HCT116 (cell line): ENCODE measurements around the gene TNRC6A. TPM values are rescaled to one million over a fixed set of nuclear protein-coding genes. Genes with fewer than 3 reads are reported as not detected.

Experiments used
- ATAC-seq: fragments of 200-7000 bp; cut with Tn5 transposase; 2 replicates; pipeline ENCODE4 v1.9.1; 2020; ENCODE audit warnings: mild to moderate bottlenecking, moderate library complexity
- BruUV-seq: library from RNA; stranded (reverse); fragments of 400-500 nt; replicated peaks from 2 replicates; lab custom pipeline; 2021; lab: Mats Ljungman, UMichigan
- CTCF ChIA-PET: fragments of 300-600 bp; sonication (Branson Sonifier 250); formaldehyde crosslinking; loops from one replicate; lab custom pipeline; 2021; ENCODE audit warnings: antibody characterized with exemption; lab: Charles Lee
- POLR2A ChIA-PET: fragments of 300-600, 350-600 bp; sonication (Branson Sonifier 250); formaldehyde crosslinking; loops from one replicate; lab custom pipeline; 2021; ENCODE audit warnings: antibody characterized with exemption; lab: Charles Lee
- RAD21 ChIA-PET, 2 experiments: fragments of 300-600 bp; sonication (Branson Sonifier 250); formaldehyde crosslinking; loops; one replicate each; lab custom pipeline; 2023; ENCODE audit warnings: low total read pairs in 2 of 2; ENCODE audit not compliant: uncharacterized antibody in 2 of 2, unreplicated experiment in 2 of 2, low non-redundant PET in 1 of 2; lab: Charles Lee
- DNase-seq: peaks from one replicate; pipeline ENCODE4 v3.0.0-alpha.2; 2010; ENCODE audit warnings: low read depth, low spot score
- H2AFZ ChIP-seq: fragments of 200-600 bp; shearing (Covaris generic), sonication (generic); 2 replicates; pipeline ENCODE4 v1.6.1; 2017; ENCODE audit warnings: low read depth, mixed run types, mixed read lengths, antibody characterized with exemption, low read length; ENCODE audit not compliant: poor library complexity, severe bottlenecking
- H3K27ac ChIP-seq: 2 replicates; pipeline ENCODE4 v1.5.1; 2012; ENCODE audit warnings: low read depth, low read length
- H3K27me3 ChIP-seq: fragments of 200-600 bp; sonication (generic); 2 replicates; pipeline ENCODE4 v1.6.1; 2016; ENCODE audit warnings: mixed run types, low read length, mixed read lengths; ENCODE audit not compliant: insufficient read depth
- H3K36me3 ChIP-seq, 2 experiments: fragments of 200-500 bp in 1 of 2; fragments of 200-600 bp in 1 of 2; sonication (Bioruptor generic) in 1 of 2; sonication (generic) in 1 of 2; 2 replicates each; pipeline versions ENCODE4 v1.5.1 to v1.6.1; 2014 to 2016; ENCODE audit warnings: low read length in 2 of 2, inconsistent platforms in 1 of 2, mixed read lengths in 1 of 2, mixed run types in 1 of 2; ENCODE audit not compliant: insufficient read depth in 2 of 2, control insufficient read depth in 1 of 2
- H3K4me1 ChIP-seq, 2 experiments: fragments of 200-600 bp in 1 of 2; sonication (generic) in 1 of 2; 2 replicates each; pipeline versions ENCODE4 v1.5.1 to v1.6.1; 2012 to 2017; ENCODE audit warnings: low read length in 2 of 2, inconsistent platforms in 1 of 2, mild to moderate bottlenecking in 1 of 2, mixed read lengths in 1 of 2, mixed run types in 1 of 2, moderate library complexity in 1 of 2; ENCODE audit not compliant: insufficient read depth in 2 of 2, control insufficient read depth in 1 of 2
- H3K4me2 ChIP-seq: fragments of 200-600 bp; sonication (generic); 2 replicates; pipeline ENCODE4 v1.6.1; 2017; ENCODE audit warnings: mixed run types, low read length, mixed read lengths
- H3K4me3 ChIP-seq, 2 experiments: fragments of 200-600 bp in 1 of 2; sonication (generic) in 1 of 2; replicated peaks in 1 of 2; 2 replicates each; pipeline ENCODE4 v1.5.1; 2011 to 2016; ENCODE audit warnings: low read length in 2 of 2, control low read depth in 1 of 2, low read depth in 1 of 2, mild to moderate bottlenecking in 1 of 2, mixed read lengths in 1 of 2, mixed run types in 1 of 2
- H3K79me2 ChIP-seq: fragments of 200-600 bp; sonication (generic); 2 replicates; pipeline ENCODE4 v1.6.1; 2017; ENCODE audit warnings: mild to moderate bottlenecking, mixed run types, low read length, moderate library complexity, mixed read lengths; ENCODE audit not compliant: insufficient read depth
- H3K9ac ChIP-seq: fragments of 200-600 bp; sonication (generic); 2 replicates; pipeline ENCODE4 v1.6.1; 2016; ENCODE audit warnings: low read length, mixed read lengths
- H3K9me2 ChIP-seq: fragments of 200-600 bp; sonication (generic), shearing (Covaris generic); 2 replicates; pipeline ENCODE4 v1.6.1; 2017; ENCODE audit warnings: mixed run types, mild to moderate bottlenecking, moderate library complexity; ENCODE audit not compliant: insufficient read depth
- H3K9me3 ChIP-seq, 2 experiments: fragments of 200-500 bp in 1 of 2; fragments of 200-600 bp in 1 of 2; sonication (Bioruptor generic) in 1 of 2; sonication (generic) in 1 of 2; 2 replicates each; pipeline ENCODE4 v1.6.1; 2014 to 2017; ENCODE audit warnings: low read length in 2 of 2, mixed read lengths in 2 of 2, inconsistent platforms in 1 of 2, low read depth in 1 of 2, mild to moderate bottlenecking in 1 of 2, mixed run types in 1 of 2, moderate library complexity in 1 of 2; ENCODE audit not compliant: control insufficient read depth in 1 of 2, insufficient read depth in 1 of 2
- H4K20me1 ChIP-seq: fragments of 200-600 bp; sonication (generic), shearing (Covaris generic); 2 replicates; pipeline ENCODE4 v1.6.1; 2017; ENCODE audit warnings: mixed run types, mild to moderate bottlenecking, moderate library complexity; ENCODE audit not compliant: insufficient read depth
- ATF3 ChIP-seq: IDR thresholded peaks from 2 replicates; pipeline ENCODE4 v1.6.1; 2012
- ELF1 ChIP-seq: IDR thresholded peaks from 2 replicates; pipeline ENCODE4 v1.6.1; 2012; ENCODE audit warnings: low read depth, borderline replicate concordance
- EZH2 ChIP-seq: fragments of 200-600 bp; sonication (generic); IDR thresholded peaks from 2 replicates; pipeline ENCODE4 v1.6.1; 2017; ENCODE audit warnings: antibody characterized with exemption, mixed run types
- REST ChIP-seq: IDR thresholded peaks from 2 replicates; pipeline ENCODE4 v1.6.1; 2012; ENCODE audit warnings: low read depth
- SRF ChIP-seq: IDR thresholded peaks from 2 replicates; pipeline ENCODE4 v1.6.1; 2012; ENCODE audit warnings: low read depth
- TCF7L2 ChIP-seq: IDR thresholded peaks from 2 replicates; pipeline ENCODE4 v1.7.0; 2011; ENCODE audit warnings: borderline replicate concordance, inconsistent platforms; ENCODE audit not compliant: insufficient read depth, insufficient read length; ENCODE audit errors: extremely low read depth
- YY1 ChIP-seq: IDR thresholded peaks from 2 replicates; pipeline ENCODE4 v1.6.1; 2011; ENCODE audit warnings: low read length, low read depth, moderate library complexity, mild to moderate bottlenecking; ENCODE audit not compliant: insufficient replicate concordance; ENCODE audit errors: extremely low read depth
- intact Hi-C: fragments of 100-400 bp; cut with micrococcal nuclease; formaldehyde crosslinking; loops from 2 replicates; pipeline ENCODE4 v1.10.0; 2022
- total RNA-seq: library from RNA; stranded (reverse); gene quantifications from one replicate; pipeline ENCODE4 v1.2.1, GENCODE V29; 2021; ENCODE audit not compliant: unreplicated experiment

TNRC6A gene
- total RNA-seq, 1 experiment from 2014 or later: 37.0 TPM

- Histone ChIP-seq H3K4me3 (no peak overlapping the region), H3K36me3 (peaks cover 38 to 40% of the 10 kb centered on the region in 2 experiments), H4K20me1 (peaks cover 6% of the 10 kb centered on the region; the same call in 1 of the 2 replicates), H3K9ac (no peak overlapping the region), H3K4me1 (no peaks in the 10 kb centered on the region), H3K27ac (no peak overlapping the region), H3K4me2 (no peak overlapping the region), H2AFZ (no peak overlapping the region), H3K9me3 (no peaks in the 10 kb centered on the region), H3K27me3 (no peaks in the 10 kb centered on the region), H3K79me2 (no peaks in the 10 kb centered on the region), H3K9me2 (no peaks in the 10 kb centered on the region)
- no peak for ATAC-seq
- ChIA-PET RAD21 (no interaction called here), CTCF (no interaction called here), POLR2A (no interaction called here)
- DNase-seq: no peak
- no peak for TF ChIP-seq SRF
- no peak for TF ChIP-seq YY1
- no TSS peak for BruUV-seq
- intact Hi-C loops: no loop called here
Observed at GRCh38 chr16:24822974-24823373, 93.5 kb downstream of the TNRC6A start.

- H3K36me3 ChIP-seq: peaks cover 22 to 28% of the 10 kb centered on the region in 2 experiments; a peak in 3 of 4 replicates
- RAD21 ChIA-PET: no interaction called here
- TF ChIP-seq ATF3: no peak
- TF ChIP-seq ELF1: no peak
- no peak for TF ChIP-seq EZH2
- TF ChIP-seq SRF: no peak
- TF ChIP-seq TCF7L2: no peak
- no peak for TF ChIP-seq REST
- POLR2A ChIA-PET: no interaction called here
- no peaks in the 10 kb centered on the region for H3K79me2 ChIP-seq
- BruUV-seq: no TSS peak
- no peak overlapping the region for H3K27ac ChIP-seq
- H3K27me3 ChIP-seq: no peaks in the 10 kb centered on the region
- no peak for ATAC-seq
- no peak overlapping the region for H3K9ac ChIP-seq
- no peaks in the 10 kb centered on the region for H3K4me1 ChIP-seq
- intact Hi-C loops: no loop called here
- CTCF ChIA-PET: no interaction called here
- no peaks in the 10 kb centered on the region for H3K9me2 ChIP-seq
- DNase-seq: no peak
- H2AFZ ChIP-seq: no peak overlapping the region
- peaks cover 6% of the 10 kb centered on the region; the same call in 1 of the 2 replicates for H4K20me1 ChIP-seq
- no peak overlapping the region for H3K4me3 ChIP-seq
- H3K9me3 ChIP-seq: no peaks in the 10 kb centered on the region
- no peak overlapping the region for H3K4me2 ChIP-seq
Observed at GRCh38 chr16:24825696-24826095, 96.2 kb downstream of the TNRC6A start.
